Measurements from ENCODE around the gene BRD1.

DNA sequence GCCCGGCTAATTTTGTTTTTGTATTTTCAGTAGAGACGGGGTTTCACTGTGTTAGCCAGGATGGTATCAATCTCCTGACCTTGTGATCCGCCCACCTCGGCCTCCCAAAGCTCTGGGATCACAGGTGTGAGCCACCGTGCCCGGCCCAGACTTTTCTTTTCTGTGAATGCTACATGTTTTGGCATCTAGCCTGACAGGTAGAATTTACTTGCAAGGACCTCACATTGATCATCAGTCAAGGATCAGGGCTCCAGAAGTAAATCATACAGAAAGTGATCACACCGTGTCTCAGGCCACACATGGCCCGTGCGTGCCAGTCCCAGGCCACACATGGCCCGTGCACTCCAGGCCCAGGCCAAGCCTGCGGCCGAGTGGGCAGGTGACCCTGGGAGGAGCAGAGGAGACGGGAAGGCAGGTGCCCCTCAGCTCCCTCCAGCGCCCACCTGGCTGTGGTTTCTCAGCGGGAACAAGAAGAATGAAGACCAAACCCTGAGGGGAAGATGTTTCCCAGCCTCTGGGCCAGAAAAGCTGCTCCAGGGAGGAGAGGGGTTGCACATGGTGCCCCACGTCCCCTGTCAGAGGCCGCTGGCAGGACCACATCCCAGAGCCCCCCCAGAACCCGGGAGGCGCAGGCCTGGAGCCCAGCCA lies 76.2 kb downstream of the BRD1 start:
- TF ChIP-seq, protein P1, sequence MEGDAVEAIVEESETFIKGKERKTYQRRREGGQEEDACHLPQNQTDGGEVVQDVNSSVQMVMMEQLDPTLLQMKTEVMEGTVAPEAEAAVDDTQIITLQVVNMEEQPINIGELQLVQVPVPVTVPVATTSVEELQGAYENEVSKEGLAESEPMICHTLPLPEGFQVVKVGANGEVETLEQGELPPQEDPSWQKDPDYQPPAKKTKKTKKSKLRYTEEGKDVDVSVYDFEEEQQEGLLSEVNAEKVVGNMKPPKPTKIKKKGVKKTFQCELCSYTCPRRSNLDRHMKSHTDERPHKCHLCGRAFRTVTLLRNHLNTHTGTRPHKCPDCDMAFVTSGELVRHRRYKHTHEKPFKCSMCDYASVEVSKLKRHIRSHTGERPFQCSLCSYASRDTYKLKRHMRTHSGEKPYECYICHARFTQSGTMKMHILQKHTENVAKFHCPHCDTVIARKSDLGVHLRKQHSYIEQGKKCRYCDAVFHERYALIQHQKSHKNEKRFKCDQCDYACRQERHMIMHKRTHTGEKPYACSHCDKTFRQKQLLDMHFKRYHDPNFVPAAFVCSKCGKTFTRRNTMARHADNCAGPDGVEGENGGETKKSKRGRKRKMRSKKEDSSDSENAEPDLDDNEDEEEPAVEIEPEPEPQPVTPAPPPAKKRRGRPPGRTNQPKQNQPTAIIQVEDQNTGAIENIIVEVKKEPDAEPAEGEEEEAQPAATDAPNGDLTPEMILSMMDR (IDR thresholded peaks at IDR 0.05) = no peak
- no peak for TF ChIP-seq POLR2AphosphoS5 (IDR thresholded peaks at IDR 0.05)
- no peak for TF ChIP-seq POLR2A (IDR thresholded peaks at IDR 0.05)
- no peak for TF ChIP-seq EP300 (IDR thresholded peaks at IDR 0.05)

All from sigmoid colon (tissue), 4 donors.